Measurements from ENCODE around the gene TBL1Y.

GRCh38 chrY:6935497-6935896, 25.0 kb downstream of the TBL1Y start:
- TF ChIP-seq CTCF (IDR thresholded peaks at IDR 0.05) (no peak), POLR2AphosphoS5 (IDR thresholded peaks at IDR 0.05) (no peak)

All from stomach (tissue), 4 donors.